ENCODE data around the gene DEXI. TPM values are rescaled to one million over a fixed set of nuclear protein-coding genes. Genes with fewer than 3 reads are reported as not detected.
A peak's percentile ranks its signal among the peaks of the same experiment; 100 is the strongest.
"Not testable (repeated sequence)": the region's sequence is repeated elsewhere in the genome, so short reads cannot be mapped to it uniquely, and the experiment has no call there.

Gene DEXI
- total RNA-seq, 1 experiment from 2014 or later: 27.0 TPM

DNA sequence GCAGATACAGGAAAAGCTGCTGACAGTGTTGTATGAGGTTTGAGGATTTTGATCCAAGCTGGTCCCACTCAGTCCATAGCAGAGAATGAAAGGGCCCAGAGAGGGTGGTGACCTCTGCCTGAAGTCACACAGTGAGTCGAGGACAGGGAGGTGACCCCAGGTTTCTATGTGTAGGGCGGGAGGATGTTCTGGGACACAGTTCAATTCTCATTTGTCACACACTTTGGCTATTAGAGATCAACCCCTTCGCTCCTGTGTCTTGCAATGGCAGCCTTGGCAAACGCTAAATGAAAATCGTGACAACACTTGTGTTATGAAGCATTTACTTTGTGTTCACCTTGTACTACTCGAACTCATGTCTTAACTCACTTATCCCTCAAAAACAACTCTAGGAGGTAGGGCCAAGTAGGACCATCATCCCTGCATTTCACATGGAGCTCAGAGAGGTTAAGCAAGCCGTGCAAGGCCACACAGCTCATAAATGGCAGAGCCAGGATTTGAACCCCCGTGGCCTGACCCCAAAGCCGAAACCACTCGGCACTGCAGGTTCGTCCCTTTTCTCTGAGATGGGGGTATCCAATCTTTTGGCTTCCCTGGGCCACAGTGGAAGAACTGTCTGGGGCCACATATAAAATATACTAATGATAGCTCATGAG, 10.2 kb downstream of the DEXI start:
- H3K27me3 ChIP-seq: no peaks in the 10 kb centered on the region
- H3K4me1 ChIP-seq: no peaks in the 10 kb centered on the region
- no peak overlapping the region for H3K4me3 ChIP-seq
- no peaks in the 10 kb centered on the region for H3K36me3 ChIP-seq
- no peak overlapping the region for H3K27ac ChIP-seq
- DNase-seq: no peak
- H3K9me3 ChIP-seq (replicated peaks): no peaks in the 10 kb centered on the region

DNA sequence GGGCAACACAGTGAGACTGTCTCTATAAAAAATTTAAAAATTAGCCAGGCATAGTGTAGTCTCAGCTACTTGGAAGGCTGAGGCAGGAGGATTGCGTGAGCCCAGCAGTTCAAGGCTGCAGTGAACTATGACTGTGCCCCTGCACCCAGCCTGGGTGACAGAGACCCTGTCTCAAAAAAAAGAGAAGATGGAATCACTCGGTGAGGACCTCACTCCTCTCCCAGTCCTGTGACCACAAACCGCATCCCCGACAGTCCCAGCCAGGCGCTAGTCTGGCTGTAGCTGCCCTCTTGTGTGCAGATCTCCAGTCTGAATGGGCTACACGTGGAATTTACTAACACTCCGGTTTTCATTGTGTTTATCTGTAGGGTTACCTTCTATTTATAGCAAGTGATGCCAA, 11.1 kb downstream of the DEXI start:
- no peaks in the 10 kb centered on the region for H3K36me3 ChIP-seq
- no peak overlapping the region for H3K27ac ChIP-seq
- no peaks in the 10 kb centered on the region for H3K9me3 ChIP-seq (replicated peaks)
- DNase-seq: no peak
- H3K4me3 ChIP-seq: no peak overlapping the region
- H3K4me1 ChIP-seq: no peaks in the 10 kb centered on the region
- H3K27me3 ChIP-seq: no peaks in the 10 kb centered on the region

DNA sequence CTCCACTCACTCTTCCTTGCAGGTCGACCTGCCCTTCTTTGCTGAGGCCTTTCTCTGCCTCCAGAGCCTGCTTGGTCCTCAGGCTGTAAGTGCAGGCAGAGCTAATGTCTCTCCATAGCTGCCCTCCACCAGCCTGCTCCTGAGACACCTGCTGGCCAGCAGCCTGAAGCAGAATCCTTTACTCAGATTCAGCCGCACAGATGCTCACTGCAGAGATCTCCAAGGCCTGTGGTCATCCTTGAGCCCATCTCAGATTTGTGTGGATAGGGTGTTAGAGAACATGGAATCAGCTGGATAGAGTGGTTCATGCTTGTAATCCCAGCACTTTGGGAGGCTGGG, 11.5 kb downstream of the DEXI start:
- Histone ChIP-seq H3K4me1 (no peaks in the 10 kb centered on the region), H3K27me3 (no peaks in the 10 kb centered on the region), H3K4me3 (no peak overlapping the region), H3K36me3 (no peaks in the 10 kb centered on the region), H3K27ac (no peak overlapping the region), H3K9me3 (replicated peaks) (no peaks in the 10 kb centered on the region)
- DNase-seq: no peak

DNA sequence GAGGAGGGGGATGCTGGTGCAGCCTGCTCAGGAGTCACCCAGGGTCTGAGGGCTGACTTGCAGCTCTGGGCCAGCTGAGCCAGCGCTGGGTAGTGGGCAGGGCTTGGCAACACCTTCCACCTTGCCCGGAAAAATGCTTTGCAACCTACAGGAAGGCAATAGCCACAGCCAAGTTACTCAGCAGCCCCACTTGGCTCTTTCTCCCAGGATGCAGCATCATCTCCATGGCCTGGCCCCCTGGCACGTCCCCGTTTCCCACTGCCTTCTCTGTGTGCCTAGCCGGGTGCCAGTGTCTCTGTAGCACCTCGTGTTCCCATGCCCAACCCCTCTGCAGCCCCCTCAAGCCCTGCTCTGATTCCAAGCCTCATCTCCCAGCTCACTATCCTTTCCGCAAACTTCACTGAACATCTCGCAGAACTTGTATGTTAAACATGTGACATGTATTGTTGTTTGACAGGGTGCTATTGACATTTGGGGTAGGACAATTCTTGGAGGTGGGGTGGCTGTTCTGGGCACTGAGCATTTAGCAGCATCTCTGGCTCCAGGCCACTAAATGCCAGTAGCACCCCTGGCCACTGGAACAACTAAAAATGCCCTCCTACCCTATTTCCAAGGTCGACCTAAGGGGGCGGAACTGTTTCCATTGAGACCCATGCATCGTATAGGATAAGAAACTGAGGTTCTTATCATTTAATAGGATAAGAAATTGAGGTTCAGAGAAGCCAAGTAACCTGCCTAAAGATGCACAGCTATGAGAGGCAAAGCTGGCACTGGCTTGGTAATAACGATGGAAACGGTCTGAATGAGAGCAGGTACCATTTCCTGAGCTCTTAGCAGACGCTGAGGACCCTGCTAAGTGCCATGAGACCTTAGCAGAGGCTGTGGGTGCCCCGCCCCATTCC, 12.2 kb downstream of the DEXI start:
- Histone ChIP-seq H3K27ac (no peak overlapping the region), H3K9me3 (replicated peaks) (no peaks in the 10 kb centered on the region), H3K36me3 (no peaks in the 10 kb centered on the region), H3K4me3 (no peak overlapping the region), H3K4me1 (no peaks in the 10 kb centered on the region), H3K27me3 (no peaks in the 10 kb centered on the region)
- no peak for DNase-seq

DNA sequence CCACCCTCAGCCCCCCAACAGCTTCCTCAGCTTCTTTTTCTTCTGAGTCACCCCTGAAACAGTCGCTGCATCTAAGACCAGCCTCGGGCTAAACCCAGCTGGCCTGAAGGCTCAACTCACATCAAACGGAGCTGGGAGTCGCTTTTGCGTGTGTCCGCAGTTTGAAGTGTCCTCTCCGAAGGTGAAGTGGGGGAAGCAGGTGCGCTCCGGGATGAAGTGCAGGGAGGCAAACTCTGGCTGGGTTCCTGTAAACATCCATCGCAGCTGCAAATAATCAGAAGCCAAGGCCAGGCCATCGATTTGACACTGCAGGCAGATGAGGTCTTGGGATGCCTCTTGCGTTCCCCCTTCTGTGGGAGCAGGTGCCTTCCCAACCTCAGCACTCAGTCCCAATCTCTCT, 13.2 kb downstream of the DEXI start:
- H3K9me3 ChIP-seq (replicated peaks); H3K36me3 ChIP-seq; H3K4me3 ChIP-seq; H3K4me1 ChIP-seq; DNase-seq; H3K27ac ChIP-seq; H3K27me3 ChIP-seq: not testable (repeated sequence)

DNA sequence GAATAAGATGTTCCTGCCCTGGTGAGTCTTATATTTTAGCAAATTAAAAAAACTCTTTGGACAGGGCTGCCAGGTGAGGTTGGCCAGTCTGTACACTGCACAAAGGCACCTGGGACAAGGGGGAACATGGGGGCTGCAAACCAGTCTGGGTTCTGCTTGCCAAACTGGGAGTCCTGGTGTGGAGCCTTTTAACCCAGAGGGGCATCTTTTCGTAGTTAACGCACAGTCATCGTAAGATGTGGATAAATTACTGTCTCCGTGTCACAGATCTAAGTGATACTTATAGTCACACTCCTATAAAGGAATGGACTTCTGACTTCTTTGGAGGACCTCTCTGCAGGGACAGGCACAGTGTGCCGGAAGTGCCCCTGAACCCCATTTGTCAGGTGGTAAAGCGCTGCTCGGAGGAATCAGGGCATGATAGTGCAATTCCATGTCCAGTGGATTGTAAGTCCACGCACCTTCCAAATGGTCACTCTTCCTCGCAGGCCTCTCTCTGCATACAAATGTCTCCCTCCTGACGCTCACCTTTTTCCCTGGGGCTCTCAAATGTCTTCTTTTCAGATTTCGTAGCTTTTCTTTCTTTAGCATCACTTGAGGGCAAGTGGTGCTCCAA, 14.7 kb downstream of the DEXI start:
- H3K4me3 ChIP-seq: no peak overlapping the region
- H3K27ac ChIP-seq: no peak overlapping the region
- H3K9me3 ChIP-seq (replicated peaks): no peaks in the 10 kb centered on the region
- DNase-seq: no peak
- no peaks in the 10 kb centered on the region for H3K27me3 ChIP-seq
- no peaks in the 10 kb centered on the region for H3K4me1 ChIP-seq
- H3K36me3 ChIP-seq: no peaks in the 10 kb centered on the region

- DNase-seq: no peak
- no peaks in the 10 kb centered on the region for H3K36me3 ChIP-seq
- no peaks in the 10 kb centered on the region for H3K4me1 ChIP-seq
These were observed 15.4 kb downstream of the DEXI start for GRCh38 chr16:10926867-10927266.

DNA sequence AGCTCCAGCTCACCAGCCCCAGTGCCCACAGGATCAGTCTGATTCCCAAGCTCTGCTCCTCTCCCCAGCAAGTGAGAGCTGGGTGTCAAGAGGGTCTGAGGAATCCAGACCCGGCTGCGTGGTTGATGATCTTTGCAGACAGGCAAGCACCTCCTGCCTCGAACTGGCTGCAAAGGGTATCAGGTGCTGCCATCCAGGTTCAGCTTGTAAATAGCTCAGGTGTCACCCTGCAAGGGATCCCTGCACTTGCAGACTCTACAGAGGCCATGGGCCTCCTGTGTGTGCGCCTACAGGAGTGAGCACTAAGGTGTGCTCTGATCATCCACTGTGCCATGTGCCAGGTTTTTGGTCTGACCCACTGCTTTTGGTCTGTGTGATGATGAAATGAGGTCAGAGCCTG, 16.2 kb downstream of the DEXI start:
- no peaks in the 10 kb centered on the region for H3K36me3 ChIP-seq
- no peaks in the 10 kb centered on the region for H3K9me3 ChIP-seq (replicated peaks)
- H3K4me1 ChIP-seq: no peaks in the 10 kb centered on the region
- H3K27ac ChIP-seq: no peak overlapping the region
- no peak for DNase-seq
- no peak overlapping the region for H3K4me3 ChIP-seq
- H3K27me3 ChIP-seq: no peaks in the 10 kb centered on the region

More at GRCh38 chr16:10926867-10927266, 15.4 kb downstream of the DEXI start:
- Histone ChIP-seq H3K27me3 (no peaks in the 10 kb centered on the region), H3K9me3 (replicated peaks) (no peaks in the 10 kb centered on the region), H3K27ac (no peak overlapping the region), H3K4me3 (no peak overlapping the region)

DNA sequence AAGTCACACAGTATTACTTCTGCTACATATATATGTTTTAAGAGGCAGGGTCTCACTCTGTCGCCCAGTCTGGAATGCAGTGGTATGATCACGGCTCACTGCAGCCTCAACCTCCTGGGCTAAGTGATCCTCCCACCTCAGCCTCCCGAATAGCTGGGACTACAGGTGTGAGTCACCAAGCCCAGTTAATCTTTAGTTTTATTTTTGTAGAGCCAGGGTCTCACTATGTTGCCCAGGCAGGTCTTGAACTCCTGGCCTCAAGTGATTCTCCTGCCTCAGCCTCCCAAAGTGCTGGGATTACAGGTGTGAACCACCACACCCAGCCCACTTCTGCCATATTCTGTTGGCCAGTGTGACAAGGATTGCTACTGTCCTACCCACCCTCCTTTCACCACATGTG, 17.0 kb downstream of the DEXI start:
- not testable (repeated sequence) for H3K27me3 ChIP-seq; H3K9me3 ChIP-seq (replicated peaks); H3K4me3 ChIP-seq; H3K4me1 ChIP-seq; H3K36me3 ChIP-seq; DNase-seq; H3K27ac ChIP-seq

GRCh38 chr16:10923650-10924214, 18.5 kb downstream of the DEXI start:
- Histone ChIP-seq H3K27ac (no peak overlapping the region), H3K9me3 (replicated peaks) (no peaks in the 10 kb centered on the region), H3K4me1 (no peaks in the 10 kb centered on the region), H3K36me3 (no peaks in the 10 kb centered on the region), H3K4me3 (no peak overlapping the region), H3K27me3 (no peaks in the 10 kb centered on the region)
- peak; percentile 33 to 40 for DNase-seq

DNA sequence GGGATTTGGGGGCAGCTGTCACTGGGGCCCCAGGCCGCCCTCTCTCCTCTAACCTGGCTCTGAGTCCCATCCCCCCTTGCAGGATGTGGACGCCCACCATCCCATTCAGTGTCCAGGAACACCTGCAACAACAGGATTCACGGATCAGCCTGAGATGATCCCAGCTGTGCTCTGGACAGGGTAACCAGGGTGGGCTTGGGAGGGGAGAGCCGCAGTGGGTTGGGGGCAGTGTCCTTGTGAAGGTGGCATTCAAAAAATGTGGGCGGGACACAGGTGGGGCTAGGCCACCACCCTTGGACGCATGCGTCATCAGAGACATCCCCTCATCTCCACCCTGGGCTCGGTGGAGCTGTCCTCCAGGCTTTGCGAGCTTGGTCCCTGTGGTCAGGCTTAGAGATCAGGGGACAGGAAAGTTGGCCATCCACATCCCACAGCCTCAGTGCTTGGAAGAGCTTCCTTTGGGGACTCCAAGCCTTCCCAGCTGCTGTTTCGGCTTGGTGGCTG, 19.1 kb downstream of the DEXI start:
- Histone ChIP-seq H3K36me3 (no peaks in the 10 kb centered on the region), H3K4me3 (no peak overlapping the region), H3K27ac (no peak overlapping the region), H3K27me3 (peaks cover 2% of the 10 kb centered on the region; the same call in 1 of the 2 replicates), H3K4me1 (no peaks in the 10 kb centered on the region), H3K9me3 (replicated peaks) (no peaks in the 10 kb centered on the region)
- DNase-seq: no peak

- DNase-seq: peak in 1 of 2 experiments; percentile 22
- H3K27ac ChIP-seq: no peak overlapping the region
- H3K9me3 ChIP-seq (replicated peaks): no peaks in the 10 kb centered on the region
- H3K4me1 ChIP-seq: no peaks in the 10 kb centered on the region
- H3K27me3 ChIP-seq: peaks cover 5% of the 10 kb centered on the region; the same call in 1 of the 2 replicates
- H3K4me3 ChIP-seq: no peak overlapping the region
- H3K36me3 ChIP-seq: no peaks in the 10 kb centered on the region
These were observed 19.7 kb downstream of the DEXI start for GRCh38 chr16:10922328-10923145.

GRCh38 chr16:10921536-10922327, 20.5 kb downstream of the DEXI start:
- no peak for DNase-seq
- Histone ChIP-seq H3K27ac (no peak overlapping the region), H3K9me3 (replicated peaks) (no peaks in the 10 kb centered on the region), H3K36me3 (no peaks in the 10 kb centered on the region), H3K27me3 (peaks cover 5% of the 10 kb centered on the region), H3K4me1 (no peaks in the 10 kb centered on the region), H3K4me3 (no peak overlapping the region)
